GM21786 (cell line): ENCODE measurements around the gene STOML3.
"Not testable (repeated sequence)": the region's sequence is repeated elsewhere in the genome, so short reads cannot be mapped to it uniquely, and the experiment has no call there.

Source experiments
- ATAC-seq: cut with Tn5 transposase; IDR thresholded peaks from one replicate; pipeline ENCODE4 v1.9.1; 2021; ENCODE audit not compliant: unreplicated experiment

STOML3 gene, protein sequence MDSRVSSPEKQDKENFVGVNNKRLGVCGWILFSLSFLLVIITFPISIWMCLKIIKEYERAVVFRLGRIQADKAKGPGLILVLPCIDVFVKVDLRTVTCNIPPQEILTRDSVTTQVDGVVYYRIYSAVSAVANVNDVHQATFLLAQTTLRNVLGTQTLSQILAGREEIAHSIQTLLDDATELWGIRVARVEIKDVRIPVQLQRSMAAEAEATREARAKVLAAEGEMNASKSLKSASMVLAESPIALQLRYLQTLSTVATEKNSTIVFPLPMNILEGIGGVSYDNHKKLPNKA

GRCh38 chr13:38990693-38991092, at the start of gene STOML3:
STOML3 (minus strand) TSS chr13:38990831; CDS start chr13:38990721, 110 bp downstream.
- ATAC-seq: no peak

DNA sequence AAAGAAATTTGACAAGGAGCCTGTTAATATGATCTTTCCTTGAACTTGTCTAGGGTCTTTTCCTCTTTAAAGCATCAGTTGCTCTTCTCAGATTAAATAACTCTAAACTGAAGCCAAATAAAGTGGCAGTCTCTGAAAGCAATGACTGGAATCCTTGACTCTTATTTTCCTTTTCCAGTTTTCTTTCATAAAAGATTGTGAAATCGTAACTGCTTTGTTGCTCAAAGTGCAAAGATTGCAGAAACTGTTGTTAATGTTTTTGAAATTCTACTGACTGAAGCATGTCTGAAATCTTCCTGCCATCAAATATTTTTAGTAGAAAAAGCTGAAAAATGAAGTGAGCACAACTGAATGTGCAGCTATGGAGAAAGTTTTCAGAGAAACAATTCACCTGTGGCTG, 49.6 kb upstream of the STOML3 start:
- no peak for ATAC-seq

DNA sequence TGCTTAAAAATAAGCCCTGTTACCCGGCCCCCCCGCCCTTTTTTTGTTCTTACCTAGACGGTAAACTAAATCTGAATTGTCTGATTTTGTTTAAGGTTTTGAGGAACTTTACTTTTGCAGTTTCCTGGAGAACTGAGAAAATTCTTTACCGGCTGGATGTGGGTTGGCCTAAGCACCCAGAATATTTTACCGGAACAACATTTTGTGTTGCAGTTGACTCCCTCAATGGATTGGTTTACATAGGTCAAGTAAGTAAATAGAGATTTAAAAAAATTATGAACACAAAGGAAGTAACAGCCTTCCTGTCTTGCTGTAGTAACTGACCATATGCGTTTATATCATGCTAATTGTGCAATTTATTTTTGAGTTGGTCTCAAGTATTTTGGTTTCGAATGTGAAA, 48.4 kb upstream of the STOML3 start:
- ATAC-seq: no peak

DNA sequence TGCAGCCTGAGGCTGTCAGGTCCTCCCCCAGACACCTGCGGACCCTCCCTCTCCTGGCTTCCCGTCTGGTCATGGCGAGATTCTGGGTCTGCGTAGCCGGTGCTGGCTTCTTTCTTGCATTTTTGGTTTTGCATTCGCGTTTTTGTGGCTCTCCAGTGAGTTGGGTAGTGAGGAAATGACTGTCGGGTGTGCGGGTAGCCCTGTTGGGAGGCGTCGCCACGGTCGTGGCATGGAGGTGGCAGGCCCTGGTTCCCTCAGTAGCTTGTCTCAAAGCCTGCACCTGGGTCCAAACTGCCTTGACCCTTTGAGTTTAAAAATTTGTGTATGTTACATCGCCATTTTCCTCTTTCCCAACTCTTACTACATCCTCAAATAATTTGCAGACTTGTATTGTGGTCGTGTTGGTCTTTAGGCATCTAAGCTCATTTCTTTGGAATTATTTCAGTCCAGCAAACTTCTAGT, 48.0 kb upstream of the STOML3 start:
- peak; percentile 20 for ATAC-seq

GRCh38 chr13:39037880-39038568, 47.4 kb upstream of the STOML3 start, which contains the start of the genes NHLRC3 and PROSER1:
NHLRC3 (plus strand) TSS chr13:39038456; CDS start chr13:39038640, 184 bp downstream.
PROSER1 (minus strand) TSS chr13:39038089; CDS start chr13:39037242, 847 bp downstream.
- peak; percentile 70 for ATAC-seq

GRCh38 chr13:39037410-39037879, 46.8 kb upstream of the STOML3 start:
- ATAC-seq: peak; percentile 18

- no peak for ATAC-seq
These were observed 45.6 kb upstream of the STOML3 start for GRCh38 chr13:39036212-39036611.

- no peak for ATAC-seq
These were observed 45.2 kb upstream of the STOML3 start for GRCh38 chr13:39035799-39036198.

DNA sequence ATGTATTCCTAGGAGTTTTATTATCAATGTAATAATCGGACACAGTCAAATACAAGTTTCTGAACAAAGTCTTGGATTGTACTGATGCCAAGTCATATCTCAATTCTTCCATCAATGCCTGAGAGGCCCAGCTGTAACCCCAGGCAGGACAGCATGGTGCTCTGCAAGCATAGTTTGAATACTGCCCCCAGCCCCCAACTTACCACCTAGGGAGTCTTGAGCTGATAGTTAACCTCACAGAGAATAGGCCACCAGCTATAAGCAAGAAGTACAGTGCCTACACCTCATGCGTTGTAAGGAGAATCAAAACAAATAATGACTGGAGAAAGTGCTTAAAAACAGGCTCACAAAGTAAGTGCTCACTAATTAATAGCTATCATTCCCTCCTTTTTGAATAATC, 44.6 kb upstream of the STOML3 start:
- no peak for ATAC-seq

GRCh38 chr13:39034085-39034484, 43.5 kb upstream of the STOML3 start:
- no peak for ATAC-seq

DNA sequence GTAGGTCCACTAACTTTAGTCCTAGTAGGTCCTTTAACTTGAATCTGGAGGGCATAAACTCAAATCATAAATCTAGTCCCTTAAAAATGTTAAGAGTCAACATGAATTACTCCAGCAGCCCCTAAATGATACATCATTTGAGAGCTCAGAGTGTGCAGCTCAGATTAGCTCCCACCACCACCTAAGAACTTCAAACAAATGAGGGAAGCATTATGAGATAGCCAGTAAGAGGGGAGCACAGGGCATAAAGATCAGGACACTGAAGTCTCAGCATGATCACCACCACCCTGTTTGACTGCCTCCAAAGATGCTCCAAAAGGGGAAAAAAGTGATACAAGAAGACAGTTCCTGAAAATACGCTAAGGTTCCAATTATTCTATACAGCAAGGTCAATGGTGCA, 41.5 kb upstream of the STOML3 start:
- ATAC-seq: no peak

GRCh38 chr13:39025433-39025839, 34.8 kb upstream of the STOML3 start:
- ATAC-seq: no peak

GRCh38 chr13:39023761-39024160, 33.1 kb upstream of the STOML3 start:
- ATAC-seq: no peak

GRCh38 chr13:39023316-39023715, 32.7 kb upstream of the STOML3 start:
- ATAC-seq: no peak

- ATAC-seq: no peak
These were observed 30.3 kb upstream of the STOML3 start for GRCh38 chr13:39020853-39021462.

- peak; percentile 78 for ATAC-seq
These were observed 26.2 kb upstream of the STOML3 start for GRCh38 chr13:39016787-39017186.

- peak; percentile 83 for ATAC-seq
These were observed 25.5 kb upstream of the STOML3 start for GRCh38 chr13:39016087-39016486.

DNA sequence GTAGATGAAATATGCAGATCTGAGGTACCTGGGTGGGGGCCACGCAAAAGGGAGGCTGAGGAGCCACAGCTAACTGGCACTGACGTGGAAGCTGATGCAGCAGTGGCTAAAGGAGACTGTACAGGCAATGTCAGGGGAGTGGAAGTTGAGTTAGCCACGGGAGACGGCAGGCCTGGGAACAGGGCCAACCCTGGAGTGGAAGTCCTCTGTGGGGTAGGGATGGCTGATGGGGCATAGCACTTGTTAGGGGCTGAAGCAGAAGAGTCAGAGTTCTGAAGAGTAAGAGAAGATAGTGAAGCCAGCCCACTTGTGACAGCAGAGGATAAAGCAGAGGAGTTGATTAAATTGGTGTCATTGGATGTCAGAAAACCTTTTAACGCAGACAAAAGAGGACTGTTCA, 22.8 kb upstream of the STOML3 start:
- ATAC-seq: no peak

DNA sequence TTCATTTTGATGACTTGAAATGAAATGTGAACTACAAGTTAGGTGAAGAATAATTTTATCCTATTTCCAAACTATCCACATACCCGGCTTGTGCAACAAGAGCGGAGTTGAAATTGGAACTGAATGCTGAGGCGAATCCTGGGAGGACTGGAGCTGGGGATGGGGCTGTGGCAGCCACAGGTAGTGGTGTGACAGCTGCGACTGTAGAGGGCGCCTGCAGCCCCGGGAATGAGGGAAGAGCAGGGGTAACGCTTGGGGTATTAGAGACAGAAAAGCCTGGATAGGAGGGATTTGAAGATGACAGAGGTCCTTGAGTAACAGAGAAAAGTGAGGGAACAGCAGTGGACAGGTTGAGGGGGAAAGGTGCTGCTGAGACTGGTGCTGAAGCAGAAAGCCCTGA, 22.0 kb upstream of the STOML3 start:
- no peak for ATAC-seq

- ATAC-seq: not testable (repeated sequence)
These were observed 15.9 kb upstream of the STOML3 start for GRCh38 chr13:39006371-39007111.

DNA sequence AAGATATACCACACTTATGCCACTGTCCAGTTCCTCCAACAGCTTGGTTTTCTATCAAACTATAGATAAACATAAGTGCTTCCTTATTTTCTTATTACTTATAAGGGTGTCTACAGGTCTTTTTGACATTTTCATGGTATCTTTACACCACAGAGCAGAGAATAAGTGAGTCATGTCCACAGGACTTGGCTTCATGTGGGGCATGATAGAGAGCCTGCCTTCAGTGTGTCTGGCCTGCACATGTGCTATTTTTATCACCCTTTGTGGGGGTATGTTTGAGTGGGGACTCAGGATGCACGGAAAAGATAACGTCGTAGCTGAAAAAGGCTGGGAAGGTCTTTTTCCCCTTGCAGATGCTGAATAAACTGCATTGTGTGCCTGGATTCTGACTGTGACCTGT, 8.1 kb upstream of the STOML3 start:
- no peak for ATAC-seq
